Naive thymus-derived CD4-positive, alpha-beta T cell (primary cell): ENCODE measurements around the gene LETM1. TPM values are rescaled to one million over a fixed set of nuclear protein-coding genes. Genes with fewer than 3 reads are reported as not detected.

Source experiments
- ATAC-seq: fragments of 150-1000 bp; cut with Tn5 transposase; 2 replicates; pipeline ENCODE4 v1.10.0; 2021; ENCODE audit warnings: mild to moderate bottlenecking, moderate library complexity
- CTCF ChIA-PET: fragments of 350-600 bp; sonication (Branson Sonifier 250); formaldehyde crosslinking; loops from one replicate; lab custom pipeline; 2021; ENCODE audit warnings: antibody characterized with exemption; lab: Charles Lee
- POLR2A ChIA-PET: fragments of 350-600 bp; sonication (Branson Sonifier 250); formaldehyde crosslinking; loops from one replicate; lab custom pipeline; 2021; ENCODE audit warnings: antibody characterized with exemption, inconsistent platforms; lab: Charles Lee
- DNase-seq, 9 donors: peaks; one replicate each; pipeline versions ENCODE4 v3.0.0 to v3.0.0-alpha.2; 2020 to 2022; ENCODE audit warnings: mixed read lengths in 1 of 9
- H3K27ac ChIP-seq: one replicate; pipeline ENCODE4 v1.7.0; 2013; ENCODE audit warnings: mild to moderate bottlenecking, low read depth, low read length, moderate library complexity
- H3K27me3 ChIP-seq, 2 donors: one replicate each; pipeline ENCODE4 v1.7.0; 2013; ENCODE audit warnings: low read length in 2 of 2, mild to moderate bottlenecking in 2 of 2, moderate library complexity in 2 of 2; ENCODE audit not compliant: control insufficient read depth in 2 of 2, insufficient read depth in 2 of 2
- H3K36me3 ChIP-seq, 3 experiments: 1 replicate in 2 of 3; 2 replicates in 1 of 3; pipeline ENCODE4 v1.7.0; 2013; ENCODE audit warnings: low read length in 3 of 3, mild to moderate bottlenecking in 3 of 3, moderate library complexity in 1 of 3; ENCODE audit not compliant: insufficient read depth in 3 of 3, control insufficient read depth in 2 of 3
- H3K4me1 ChIP-seq, 2 donors: one replicate each; pipeline ENCODE4 v1.7.0; 2013; ENCODE audit warnings: low read length in 2 of 2, mild to moderate bottlenecking in 2 of 2, moderate library complexity in 1 of 2; ENCODE audit not compliant: control insufficient read depth in 2 of 2, insufficient read depth in 2 of 2
- H3K4me3 ChIP-seq: 2 replicates; pipeline ENCODE4 v1.7.0; 2013; ENCODE audit warnings: mild to moderate bottlenecking, low read length
- H3K9me3 ChIP-seq, 3 experiments: 1 replicate in 2 of 3; 2 replicates in 1 of 3; pipeline ENCODE4 v1.7.0; 2013; ENCODE audit warnings: low read length in 3 of 3; ENCODE audit not compliant: control insufficient read depth in 2 of 3
- H3K27ac Mint-ChIP-seq, 9 donors: one replicate each; pipeline ENCODE4 v1.8.0; 2020 to 2022; ENCODE audit warnings: mixed read lengths in 9 of 9, mild to moderate bottlenecking in 8 of 9, moderate library complexity in 5 of 9, inconsistent platforms in 2 of 9
- H3K27me3 Mint-ChIP-seq, 5 donors: one replicate each; pipeline ENCODE4 v1.8.0; 2021 to 2022; ENCODE audit warnings: mixed read lengths in 5 of 5, mild to moderate bottlenecking in 1 of 5
- H3K36me3 Mint-ChIP-seq, 5 donors: one replicate each; pipeline ENCODE4 v1.8.0; 2020 to 2022; ENCODE audit warnings: mixed read lengths in 5 of 5, mild to moderate bottlenecking in 3 of 5, inconsistent platforms in 1 of 5
- H3K4me1 Mint-ChIP-seq, 7 donors: one replicate each; pipeline ENCODE4 v1.8.0; 2020 to 2022; ENCODE audit warnings: mixed read lengths in 7 of 7, mild to moderate bottlenecking in 3 of 7, inconsistent platforms in 1 of 7
- H3K4me3 Mint-ChIP-seq, 10 donors: one replicate each; pipeline ENCODE4 v1.8.0; 2020 to 2022; ENCODE audit warnings: mild to moderate bottlenecking in 10 of 10, mixed read lengths in 10 of 10, moderate library complexity in 6 of 10, inconsistent platforms in 2 of 10
- H3K9me3 Mint-ChIP-seq, 11 donors: one replicate each; pipeline ENCODE4 v1.8.0; 2020 to 2022; ENCODE audit warnings: mixed read lengths in 11 of 11, mild to moderate bottlenecking in 4 of 11, inconsistent platforms in 1 of 11, moderate library complexity in 1 of 11
- intact Hi-C, 2 donors: fragments of 100-400 bp; cut with micrococcal nuclease; formaldehyde crosslinking; loops; one replicate each; pipeline ENCODE4 v1.15.1; 2023
- polyA plus RNA-seq, 2 donors: library from polyadenylated mRNA; unstranded; fragments of 300-500 nt; fragmentation: Illumina TruSeq; gene quantifications; one replicate each; pipeline ENCODE4 v1.2.3, GENCODE V29; 2021
- total RNA-seq, 6 experiments: library from RNA in 5 of 6; stranded (reverse) in 5 of 6; gene quantifications; 1 replicate in 5 of 6; 2 replicates in 1 of 6; pipeline ENCODE4 v1.2.3 and lab custom pipeline; 2021 to 2026

Gene LETM1
- total and polyA plus RNA-seq, 7 experiments from 2014 or later: 7.7 to 56.4 (median 35.4) TPM

DNA sequence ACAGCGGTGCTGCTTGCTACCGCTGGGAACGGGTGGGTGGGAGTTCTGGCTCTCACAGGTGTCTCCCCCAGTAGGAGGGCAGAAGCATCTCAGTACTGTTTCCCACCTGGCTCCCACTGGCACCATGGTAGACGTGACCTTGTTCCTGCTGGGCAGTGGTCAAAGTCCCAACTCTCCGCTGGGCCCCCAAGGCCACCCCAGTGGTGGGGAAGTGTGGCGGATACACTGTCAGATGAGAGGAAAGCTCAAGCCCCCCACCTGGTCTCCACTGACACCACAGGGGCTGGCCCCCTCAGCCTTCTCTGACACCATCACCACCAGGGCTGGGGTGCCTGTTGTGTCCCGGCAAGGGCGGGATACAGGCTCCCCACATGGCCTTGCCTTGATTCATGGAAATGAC, 24.6 kb downstream of the LETM1 start:
- Mint-ChIP-seq H3K9me3 (no peaks in the 10 kb centered on the region), H3K27me3 (no peaks in the 10 kb centered on the region), H3K36me3 (peaks cover 13 to 50% (median 21%) of the 10 kb centered on the region in 5 donors), H3K4me3 (no peak overlapping the region), H3K27ac (no peak overlapping the region), H3K4me1 (peaks cover 0 to 15% (median 2%) of the 10 kb centered on the region in 7 donors)
- H3K36me3 ChIP-seq: peaks cover 0 to 60% (median 9%) of the 10 kb centered on the region in 3 experiments
- DNase-seq (no peak), ATAC-seq (no peak)
- CTCF ChIA-PET: no interaction called here
- no peaks in the 10 kb centered on the region for H3K4me1 ChIP-seq
- POLR2A ChIA-PET: no interaction called here
- H3K27me3 ChIP-seq: no peaks in the 10 kb centered on the region
- H3K9me3 ChIP-seq: no peaks in the 10 kb centered on the region
- intact Hi-C loops: no loop called here
- no peak overlapping the region for H3K27ac ChIP-seq
- H3K4me3 ChIP-seq: no peak overlapping the region

DNA sequence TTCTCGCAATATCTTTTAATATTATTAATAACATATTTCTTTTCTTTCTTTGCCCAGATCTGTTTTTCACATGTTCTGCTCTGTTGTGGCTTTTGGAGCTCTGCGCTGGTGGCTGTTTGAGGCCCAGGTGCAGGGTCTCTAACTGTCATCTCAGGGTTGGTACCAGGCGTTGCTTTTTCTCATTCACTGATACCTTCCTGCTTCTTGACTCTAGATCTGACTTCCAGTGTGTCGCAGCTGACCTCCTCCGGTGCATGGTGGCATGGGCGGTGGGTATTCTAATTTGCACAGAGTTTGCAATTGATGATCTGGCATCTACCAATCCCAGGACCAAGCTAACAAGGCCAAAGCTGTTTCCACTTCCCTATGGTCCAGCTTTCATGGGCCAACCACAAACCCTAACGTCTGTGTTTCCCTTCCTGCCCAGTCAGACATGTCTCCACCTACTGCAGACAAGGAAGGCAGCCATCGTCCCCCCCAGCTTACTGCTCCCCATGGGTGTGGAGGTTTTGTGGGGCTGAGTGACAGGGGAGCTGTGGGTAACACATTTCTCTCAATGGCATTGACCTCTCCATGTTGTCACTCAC, 25.2 kb downstream of the LETM1 start:
- CTCF ChIA-PET: interaction anchor here (0.5 to 0.7 kb wide), 2 partner anchors 20 to 138 kb away, joined by 3 to 4 read pairs; no protein-coding TSS in a partner anchor
- POLR2A ChIA-PET: no interaction called here

DNA sequence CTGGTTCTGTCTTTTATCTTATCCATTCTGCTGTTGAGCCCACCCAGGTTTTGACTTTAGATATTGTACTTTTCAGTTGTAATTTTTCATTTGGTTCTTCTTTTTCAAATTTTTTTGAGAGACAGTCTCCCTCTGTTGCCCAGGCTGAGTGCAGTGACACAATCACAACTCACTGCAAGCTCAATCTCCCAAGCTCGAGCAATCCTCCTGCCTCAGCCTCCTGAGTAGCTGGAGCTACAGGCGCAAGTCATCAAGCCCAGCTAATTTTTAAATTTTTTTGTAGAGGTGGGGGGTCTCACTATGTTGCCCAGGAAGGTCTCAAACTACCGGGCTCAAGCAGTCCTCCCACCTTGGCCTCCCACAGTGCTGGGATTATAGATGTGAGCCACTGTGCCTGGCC, 25.7 kb downstream of the LETM1 start:
- peaks cover 12 to 46% (median 19%) of the 10 kb centered on the region in 5 donors for H3K36me3 Mint-ChIP-seq
- no peaks in the 10 kb centered on the region for H3K9me3 Mint-ChIP-seq
- CTCF ChIA-PET: interaction anchor here (0.5 to 0.7 kb wide), 2 partner anchors 21 to 137 kb away, joined by 3 to 4 read pairs; no protein-coding TSS in a partner anchor
- no peaks in the 10 kb centered on the region for H3K9me3 ChIP-seq
- no peak overlapping the region for H3K27ac ChIP-seq
- ATAC-seq: no peak
- intact Hi-C loops: no loop called here
- H3K27me3 ChIP-seq: no peaks in the 10 kb centered on the region
- POLR2A ChIA-PET: interaction anchor here (1.0 kb wide), 1 partner anchor 42 kb away, joined by 6 read pairs; no protein-coding TSS in a partner anchor
- peaks cover 0 to 57% (median 4%) of the 10 kb centered on the region in 3 experiments for H3K36me3 ChIP-seq
- peaks cover 0 to 15% (median 2%) of the 10 kb centered on the region in 7 donors for H3K4me1 Mint-ChIP-seq
- H3K27me3 Mint-ChIP-seq: no peaks in the 10 kb centered on the region
- no peak overlapping the region for H3K4me3 Mint-ChIP-seq
- no peaks in the 10 kb centered on the region for H3K4me1 ChIP-seq
- H3K27ac Mint-ChIP-seq: peak overlapping the region in 3 of 9 donors; percentile 20 to 56 (median 42)
- no peak overlapping the region for H3K4me3 ChIP-seq
- no peak for DNase-seq

More for the DNA sequence above, 25.2 kb downstream of the LETM1 start:
- no peak overlapping the region for H3K4me3 Mint-ChIP-seq
- H3K4me1 ChIP-seq: no peaks in the 10 kb centered on the region
- H3K27me3 Mint-ChIP-seq: no peaks in the 10 kb centered on the region
- no peaks in the 10 kb centered on the region for H3K27me3 ChIP-seq
- H3K9me3 ChIP-seq: no peaks in the 10 kb centered on the region
- H3K4me3 ChIP-seq: no peak overlapping the region
- no peak for ATAC-seq
- peaks cover 0 to 15% (median 2%) of the 10 kb centered on the region in 7 donors for H3K4me1 Mint-ChIP-seq
- DNase-seq: no peak
- intact Hi-C loops: no loop called here
- H3K27ac Mint-ChIP-seq: peak overlapping the region in 2 of 9 donors; percentile 25 to 34
- H3K36me3 Mint-ChIP-seq: peaks cover 12 to 50% (median 19%) of the 10 kb centered on the region in 5 donors
- no peaks in the 10 kb centered on the region for H3K9me3 Mint-ChIP-seq
- H3K27ac ChIP-seq: no peak overlapping the region
- peaks cover 0 to 57% (median 8%) of the 10 kb centered on the region in 3 experiments for H3K36me3 ChIP-seq

DNA sequence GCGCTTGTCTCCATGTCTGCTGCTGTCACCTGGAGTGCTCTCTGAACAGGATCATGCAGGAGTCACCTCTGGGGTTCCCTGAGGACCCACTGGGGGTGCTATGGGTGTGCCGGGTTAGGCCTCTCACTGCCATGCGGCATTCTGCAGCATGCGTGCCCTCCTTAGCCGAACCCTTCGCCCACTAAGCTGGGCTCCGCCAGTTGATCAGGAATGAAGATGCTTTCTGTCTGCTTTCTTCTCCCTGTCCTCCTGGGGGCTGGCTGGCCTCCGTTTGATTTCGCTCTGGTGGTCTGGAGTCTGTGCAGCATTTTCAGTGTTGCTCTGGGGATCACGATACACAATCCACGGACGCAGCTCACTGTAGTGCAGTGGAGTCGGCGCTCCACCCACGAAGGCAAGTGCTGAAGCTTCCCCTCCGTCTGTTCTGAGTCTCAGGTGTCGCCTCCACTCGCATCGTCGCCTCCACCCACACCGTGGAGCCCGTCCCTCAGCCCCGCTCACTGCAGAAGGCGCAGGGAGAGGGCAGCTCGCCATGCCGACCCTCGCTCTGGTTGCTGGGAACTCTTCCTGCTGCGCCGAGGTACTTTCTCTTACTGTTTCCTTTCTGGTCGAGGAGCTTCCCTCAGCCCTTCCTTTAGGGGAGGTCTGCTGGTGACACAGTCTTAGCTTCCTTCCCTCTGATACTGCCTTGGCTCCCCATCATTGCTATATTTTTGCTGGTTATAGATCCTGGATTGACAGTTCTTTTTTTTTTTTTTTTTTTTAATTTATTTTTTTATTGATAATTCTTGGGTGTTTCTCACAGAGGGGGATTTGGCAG, 29.2 kb downstream of the LETM1 start:
- H3K27me3 ChIP-seq: no peaks in the 10 kb centered on the region
- intact Hi-C loops: no loop called here
- H3K36me3 ChIP-seq: peaks cover 0 to 59% (median 10%) of the 10 kb centered on the region in 3 experiments
- H3K4me3 ChIP-seq: no peak overlapping the region
- Mint-ChIP-seq H3K4me3 (no peak overlapping the region), H3K36me3 (peaks cover 6 to 46% (median 16%) of the 10 kb centered on the region in 5 donors), H3K27me3 (no peaks in the 10 kb centered on the region), H3K27ac (no peak overlapping the region), H3K9me3 (no peaks in the 10 kb centered on the region), H3K4me1 (peaks cover 0 to 7% (median 3%) of the 10 kb centered on the region in 7 donors)
- no peaks in the 10 kb centered on the region for H3K4me1 ChIP-seq
- POLR2A ChIA-PET: interaction anchor here (0.6 kb wide), 1 partner anchor 71 kb away, joined by 4 read pairs; no protein-coding TSS in a partner anchor
- CTCF ChIA-PET: no interaction called here
- no peaks in the 10 kb centered on the region for H3K9me3 ChIP-seq
- H3K27ac ChIP-seq: no peak overlapping the region
- no peak for DNase-seq
- no peak for ATAC-seq

DNA sequence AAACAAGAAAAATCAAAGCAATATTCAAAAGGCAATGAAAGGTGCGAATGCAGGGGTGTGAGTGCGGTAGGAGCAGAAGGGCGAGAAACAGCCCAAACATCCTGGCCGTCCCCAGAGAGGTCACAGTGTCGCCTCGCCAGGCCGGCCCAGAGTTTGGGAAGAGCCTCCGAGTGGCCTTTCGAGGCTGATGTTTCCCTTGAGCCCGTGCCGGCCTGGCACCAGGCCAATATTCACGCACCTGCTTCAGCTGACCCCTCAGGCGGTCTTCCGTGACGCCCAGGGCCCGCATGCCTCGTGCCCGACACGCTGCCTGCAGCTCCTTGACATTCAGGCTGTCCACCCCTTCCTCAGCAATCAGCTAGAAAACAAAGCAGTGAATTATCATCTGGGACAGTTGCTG, 30.6 kb downstream of the LETM1 start:
- H3K27me3 ChIP-seq: no peaks in the 10 kb centered on the region
- H3K4me1 Mint-ChIP-seq: peaks cover 0 to 7% (median 0%) of the 10 kb centered on the region in 7 donors
- CTCF ChIA-PET: no interaction called here
- no peaks in the 10 kb centered on the region for H3K27me3 Mint-ChIP-seq
- H3K4me1 ChIP-seq: no peaks in the 10 kb centered on the region
- intact Hi-C loops: no loop called here
- ATAC-seq (no peak), DNase-seq (no peak)
- H3K27ac ChIP-seq: no peak overlapping the region
- no peaks in the 10 kb centered on the region for H3K9me3 ChIP-seq
- no peaks in the 10 kb centered on the region for H3K9me3 Mint-ChIP-seq
- H3K36me3 ChIP-seq: peaks cover 0 to 57% (median 6%) of the 10 kb centered on the region in 3 experiments
- peaks cover 3 to 44% (median 15%) of the 10 kb centered on the region in 5 donors for H3K36me3 Mint-ChIP-seq
- POLR2A ChIA-PET: no interaction called here
- no peak overlapping the region for H3K4me3 ChIP-seq
- H3K4me3 Mint-ChIP-seq: no peak overlapping the region
- peak overlapping the region in 1 of 9 donors; percentile 54 for H3K27ac Mint-ChIP-seq

DNA sequence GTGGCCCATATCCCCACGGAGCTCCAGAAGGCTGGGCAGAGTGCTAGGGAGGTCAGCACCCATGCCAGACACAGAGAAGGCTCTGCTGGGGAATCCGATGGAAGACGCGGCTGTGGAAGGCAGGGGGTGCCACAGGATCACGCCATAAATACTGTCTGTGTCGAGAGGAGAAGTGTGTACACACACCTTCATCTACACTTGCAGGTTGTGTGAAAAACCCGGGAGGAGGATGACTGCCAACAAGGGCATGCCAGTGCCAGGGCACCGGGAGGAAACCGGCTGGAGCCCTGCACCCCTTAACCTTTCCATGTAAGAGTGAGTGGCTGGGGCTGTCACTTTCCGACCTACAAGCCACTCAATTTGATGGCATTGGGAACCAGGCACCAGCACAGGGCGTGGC, 31.2 kb downstream of the LETM1 start:
- H3K27ac Mint-ChIP-seq: peak overlapping the region in 1 of 9 donors; percentile 54
- no peaks in the 10 kb centered on the region for H3K9me3 ChIP-seq
- POLR2A ChIA-PET: no interaction called here
- ATAC-seq (no peak), DNase-seq (no peak)
- intact Hi-C loops: no loop called here
- H3K27me3 Mint-ChIP-seq: no peaks in the 10 kb centered on the region
- no peaks in the 10 kb centered on the region for H3K27me3 ChIP-seq
- H3K36me3 Mint-ChIP-seq: peaks cover 3 to 46% (median 14%) of the 10 kb centered on the region in 5 donors
- no peak overlapping the region for H3K27ac ChIP-seq
- no peak overlapping the region for H3K4me3 Mint-ChIP-seq
- H3K4me1 ChIP-seq: no peaks in the 10 kb centered on the region
- peaks cover 0 to 3% (median 0%) of the 10 kb centered on the region in 7 donors for H3K4me1 Mint-ChIP-seq
- no peak overlapping the region for H3K4me3 ChIP-seq
- peaks cover 0 to 63% (median 6%) of the 10 kb centered on the region in 3 experiments for H3K36me3 ChIP-seq
- CTCF ChIA-PET: no interaction called here
- no peaks in the 10 kb centered on the region for H3K9me3 Mint-ChIP-seq
